SU-DHL-6 (cell line): ENCODE results near the gene GSC2.

Experiments used
- H2AFZ ChIP-seq: fragments of 200-600 bp; sonication (generic); 2 replicates; pipeline ENCODE4 v1.6.1; 2014; ENCODE audit warnings: low read depth, mild to moderate bottlenecking, moderate library complexity, mixed read lengths, antibody characterized with exemption, low read length; ENCODE audit not compliant: severe bottlenecking
- H3F3A ChIP-seq: fragments of 200-600 bp; shearing (Covaris generic); 2 replicates; pipeline ENCODE4 v1.6.0; 2016; ENCODE audit warnings: antibody characterized with exemption, mild to moderate bottlenecking; ENCODE audit not compliant: insufficient read depth
- H3K27ac ChIP-seq: fragments of 200-600 bp; sonication (generic); 2 replicates; pipeline ENCODE4 v1.5.1; 2016; ENCODE audit warnings: low read depth, mild to moderate bottlenecking, low read length, moderate library complexity, mixed read lengths
- H3K27me3 ChIP-seq: fragments of 200-600 bp; sonication (generic), shearing (Covaris generic); 2 replicates; pipeline ENCODE4 v1.6.0; 2014; ENCODE audit warnings: mild to moderate bottlenecking, low read length
- H3K36me3 ChIP-seq: fragments of 200-600 bp; sonication (generic); 2 replicates; pipeline ENCODE4 v1.6.1; 2014; ENCODE audit warnings: mild to moderate bottlenecking, low read length, mixed read lengths
- H3K4me2 ChIP-seq: fragments of 300-600, 200-600 bp; shearing (Covaris generic), sonication (generic); 2 replicates; pipeline ENCODE4 v1.6.0; 2014; ENCODE audit warnings: low read length, low read depth, mild to moderate bottlenecking; ENCODE audit not compliant: poor library complexity, severe bottlenecking
- H3K4me3 ChIP-seq: fragments of 200-600 bp; sonication (generic); 2 replicates; pipeline ENCODE4 v1.5.1; 2014; ENCODE audit warnings: antibody characterized with exemption, low read length, mild to moderate bottlenecking, mixed read lengths; ENCODE audit not compliant: insufficient read depth, poor library complexity, severe bottlenecking
- H3K79me2 ChIP-seq: fragments of 200-600 bp; sonication (generic); 2 replicates; pipeline ENCODE4 v1.6.1; 2014; ENCODE audit warnings: mild to moderate bottlenecking, low read length, moderate library complexity; ENCODE audit not compliant: insufficient read depth
- H3K9ac ChIP-seq: fragments of 200-600 bp; sonication (generic); 2 replicates; pipeline ENCODE4 v1.7.0; 2014; ENCODE audit warnings: mild to moderate bottlenecking, low read length
- H3K9me2 ChIP-seq: fragments of 200-600 bp; sonication (generic); replicated peaks from 2 replicates; pipeline ENCODE4 v1.6.1; 2014; ENCODE audit warnings: low read length; ENCODE audit not compliant: insufficient read depth
- H3K9me3 ChIP-seq: fragments of 200-600 bp; sonication (generic); 2 replicates; pipeline ENCODE4 v1.6.1; 2014; ENCODE audit warnings: low read length, mixed read lengths; ENCODE audit not compliant: insufficient read depth
- H4K20me1 ChIP-seq: fragments of 200-600 bp; sonication (generic); 2 replicates; pipeline ENCODE4 v1.6.1; 2014; ENCODE audit warnings: low read depth, mild to moderate bottlenecking, antibody characterized with exemption, low read length, moderate library complexity, mixed read lengths
- EZH2phosphoT487 ChIP-seq: fragments of 200-600 bp; sonication (generic), shearing (Covaris generic); conservative IDR thresholded peaks from 2 replicates; pipeline ENCODE4 v1.6.1; 2018; ENCODE audit warnings: mild to moderate bottlenecking, antibody characterized with exemption, low read length, moderate library complexity, mixed read lengths
- TF ChIP-seq, protein P1 (sequence below): fragments of 200-600 bp; sonication (generic); IDR thresholded peaks from one replicate; pipeline ENCODE4 v1.5.1; 2017; ENCODE audit warnings: antibody characterized with exemption, mild to moderate bottlenecking, low read length, moderate library complexity; ENCODE audit not compliant: insufficient read depth, poor library complexity, severe bottlenecking

Gene GSC2

DNA sequence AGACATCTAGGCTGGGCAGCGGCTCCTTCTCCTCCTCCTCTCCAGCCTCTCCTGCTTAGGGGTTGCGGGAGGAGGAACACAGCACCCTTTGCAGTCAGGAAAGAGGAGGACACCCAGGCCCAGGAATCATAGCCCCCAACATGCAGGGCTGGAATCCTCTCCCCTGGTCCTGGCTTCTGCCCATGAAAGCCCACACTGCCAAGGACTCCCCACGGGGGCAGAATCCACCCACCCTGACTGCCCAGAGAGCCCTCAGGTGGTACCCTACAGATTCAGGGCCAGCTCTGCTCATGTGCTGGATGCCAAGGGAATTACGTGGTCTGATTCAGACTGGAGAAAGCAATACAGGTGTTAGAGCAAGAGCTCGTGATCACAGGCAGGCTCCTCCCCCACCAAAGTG, 10.1 kb downstream of the GSC2 start:
- H3K79me2 ChIP-seq = peaks cover 13% of the 10 kb centered on the region
- no peaks in the 10 kb centered on the region for H4K20me1 ChIP-seq
- no peaks in the 10 kb centered on the region for H3K9me2 ChIP-seq
- no peaks in the 10 kb centered on the region for H3K9me3 ChIP-seq
- no peaks in the 10 kb centered on the region for H3K27me3 ChIP-seq
- no peak overlapping the region for H2AFZ ChIP-seq
- H3K36me3 ChIP-seq = no peaks in the 10 kb centered on the region
- TF ChIP-seq, protein P1, sequence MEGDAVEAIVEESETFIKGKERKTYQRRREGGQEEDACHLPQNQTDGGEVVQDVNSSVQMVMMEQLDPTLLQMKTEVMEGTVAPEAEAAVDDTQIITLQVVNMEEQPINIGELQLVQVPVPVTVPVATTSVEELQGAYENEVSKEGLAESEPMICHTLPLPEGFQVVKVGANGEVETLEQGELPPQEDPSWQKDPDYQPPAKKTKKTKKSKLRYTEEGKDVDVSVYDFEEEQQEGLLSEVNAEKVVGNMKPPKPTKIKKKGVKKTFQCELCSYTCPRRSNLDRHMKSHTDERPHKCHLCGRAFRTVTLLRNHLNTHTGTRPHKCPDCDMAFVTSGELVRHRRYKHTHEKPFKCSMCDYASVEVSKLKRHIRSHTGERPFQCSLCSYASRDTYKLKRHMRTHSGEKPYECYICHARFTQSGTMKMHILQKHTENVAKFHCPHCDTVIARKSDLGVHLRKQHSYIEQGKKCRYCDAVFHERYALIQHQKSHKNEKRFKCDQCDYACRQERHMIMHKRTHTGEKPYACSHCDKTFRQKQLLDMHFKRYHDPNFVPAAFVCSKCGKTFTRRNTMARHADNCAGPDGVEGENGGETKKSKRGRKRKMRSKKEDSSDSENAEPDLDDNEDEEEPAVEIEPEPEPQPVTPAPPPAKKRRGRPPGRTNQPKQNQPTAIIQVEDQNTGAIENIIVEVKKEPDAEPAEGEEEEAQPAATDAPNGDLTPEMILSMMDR = no peak
- TF ChIP-seq EZH2phosphoT487 = no peak
- no peaks in the 10 kb centered on the region for H3F3A ChIP-seq
- H3K4me2 ChIP-seq = no peak overlapping the region
- H3K9ac ChIP-seq = no peak overlapping the region
- H3K4me3 ChIP-seq = no peak overlapping the region
- no peak overlapping the region for H3K27ac ChIP-seq

DNA sequence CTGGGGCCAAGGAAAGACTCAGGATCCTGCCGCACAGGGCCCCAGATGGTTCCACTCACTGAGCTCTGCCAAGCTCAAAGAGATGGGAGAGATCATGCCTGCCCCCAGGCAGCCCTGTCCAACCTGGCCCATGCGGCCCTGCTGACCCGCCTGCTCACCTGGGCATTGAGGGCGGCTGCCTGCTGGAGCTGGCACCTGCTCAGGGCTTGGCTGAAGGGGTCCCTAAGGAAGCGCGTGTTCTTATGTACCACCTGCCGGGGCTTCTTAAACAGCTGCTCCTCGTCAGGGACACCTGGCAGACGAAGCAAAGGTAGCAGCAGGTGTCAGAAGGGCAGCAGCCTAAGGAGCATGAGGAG, 11.1 kb downstream of the GSC2 start:
- Histone ChIP-seq H3K27ac (no peak overlapping the region), H3K9me2 (no peaks in the 10 kb centered on the region), H3K36me3 (no peaks in the 10 kb centered on the region)

DNA sequence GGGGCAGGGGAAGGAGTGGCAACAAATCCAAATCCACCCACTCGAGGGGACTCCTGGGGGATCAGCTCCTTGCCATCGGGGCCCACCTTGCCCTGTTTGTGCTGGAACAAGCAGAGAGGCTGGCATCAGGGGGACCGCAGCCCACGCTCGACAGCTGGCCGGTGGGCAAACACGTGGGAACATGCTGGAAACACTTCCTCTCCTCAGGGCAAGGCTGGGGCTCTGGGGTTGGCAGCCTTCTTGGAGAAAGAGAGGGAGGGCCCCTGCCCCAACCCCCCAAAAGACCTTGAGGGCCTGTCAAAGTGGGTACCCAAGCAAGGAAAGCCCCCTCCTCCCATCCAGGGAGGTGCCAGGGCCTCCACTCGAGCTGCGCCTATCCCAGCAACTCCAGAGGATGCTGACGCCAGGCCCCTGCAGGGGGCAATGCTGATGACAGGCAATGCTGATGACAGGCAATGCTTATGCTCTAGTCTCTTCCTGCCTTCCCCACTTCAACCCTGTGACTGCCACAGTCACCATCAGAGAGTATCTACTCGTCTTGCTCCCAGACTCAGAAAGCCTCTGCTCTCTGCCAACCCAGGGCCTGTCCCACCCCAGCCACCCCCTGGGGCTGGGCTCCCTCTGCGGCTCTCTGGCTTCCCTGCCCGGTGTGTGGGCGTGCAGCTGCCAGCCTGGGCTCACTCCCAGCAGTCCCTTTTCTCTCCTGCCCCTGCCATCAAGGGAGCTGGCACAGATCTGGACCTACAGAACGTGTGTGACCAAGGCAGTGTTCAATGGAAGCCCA, 11.7 kb downstream of the GSC2 start:
- Histone ChIP-seq H3K9me3 (no peaks in the 10 kb centered on the region), H2AFZ (no peak overlapping the region), H3K4me3 (no peak overlapping the region), H3K36me3 (no peaks in the 10 kb centered on the region), H3K79me2 (peaks cover 3% of the 10 kb centered on the region; the same call in 1 of the 2 replicates), H3K4me2 (no peak overlapping the region), H3K27me3 (no peaks in the 10 kb centered on the region), H3K9me2 (no peaks in the 10 kb centered on the region), H3K9ac (no peak overlapping the region), H3F3A (no peaks in the 10 kb centered on the region), H3K27ac (no peak overlapping the region), H4K20me1 (no peaks in the 10 kb centered on the region)
- TF ChIP-seq, protein P1 = no peak
- TF ChIP-seq EZH2phosphoT487 = no peak

More for the DNA sequence above, 11.1 kb downstream of the GSC2 start:
- Histone ChIP-seq H3K27me3 (no peaks in the 10 kb centered on the region), H3K9me3 (no peaks in the 10 kb centered on the region), H3F3A (no peaks in the 10 kb centered on the region), H4K20me1 (no peaks in the 10 kb centered on the region), H3K4me3 (no peak overlapping the region), H2AFZ (no peak overlapping the region), H3K9ac (no peak overlapping the region), H3K79me2 (peaks cover 8% of the 10 kb centered on the region), H3K4me2 (no peak overlapping the region)
- TF ChIP-seq, protein P1 = no peak
- no peak for TF ChIP-seq EZH2phosphoT487
